Activated T-cell treated with anti-CD3 and anti-CD28 coated beads for 4 hours (primary cell): ENCODE data around the gene COX20.
"Not testable (repeated sequence)": the region's sequence is repeated elsewhere in the genome, so short reads cannot be mapped to it uniquely, and the experiment has no call there.

Experiments used
- DNase-seq: peaks from one replicate; pipeline ENCODE4 v3.0.0-alpha.2; 2020

The COX20 gene

DNA sequence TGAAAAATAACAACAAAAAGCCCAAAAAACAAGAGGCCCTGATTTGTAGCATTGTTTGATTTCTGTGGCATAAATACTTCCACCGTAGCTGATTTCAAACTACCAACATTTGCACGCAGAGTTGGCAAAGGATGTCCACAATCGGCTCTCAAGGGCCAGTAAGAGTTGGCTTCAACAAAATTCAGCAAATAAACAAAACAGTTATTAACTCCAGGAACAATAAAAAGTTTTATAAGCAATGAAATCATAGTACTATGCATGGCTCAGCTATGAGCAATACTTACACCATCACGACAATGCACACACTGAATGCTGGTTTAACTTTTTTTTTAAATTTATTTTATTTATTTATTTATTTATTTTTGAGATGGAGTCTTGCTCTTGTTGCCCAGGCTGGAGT lies 8.7 kb upstream of the COX20 start:
- no peak for DNase-seq

DNA sequence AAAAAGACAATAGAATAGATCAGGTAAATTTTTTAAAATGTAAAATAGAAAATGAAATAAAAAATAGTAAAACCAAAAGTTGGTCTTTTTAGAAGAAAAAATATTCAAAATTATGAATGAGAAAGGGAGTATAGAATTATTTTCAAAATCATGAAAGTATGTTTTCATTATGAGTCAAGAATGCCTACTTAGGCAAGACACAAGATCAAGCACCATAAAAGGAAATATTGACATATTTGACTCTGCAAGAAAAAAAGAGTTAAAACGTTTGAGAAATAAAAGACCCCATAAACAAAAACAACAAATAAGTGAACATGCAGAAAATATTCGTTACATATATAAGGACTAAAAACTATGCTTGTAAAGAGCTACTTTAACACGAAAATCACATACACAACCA lies 4.8 kb upstream of the COX20 start:
- no peak for DNase-seq

DNA sequence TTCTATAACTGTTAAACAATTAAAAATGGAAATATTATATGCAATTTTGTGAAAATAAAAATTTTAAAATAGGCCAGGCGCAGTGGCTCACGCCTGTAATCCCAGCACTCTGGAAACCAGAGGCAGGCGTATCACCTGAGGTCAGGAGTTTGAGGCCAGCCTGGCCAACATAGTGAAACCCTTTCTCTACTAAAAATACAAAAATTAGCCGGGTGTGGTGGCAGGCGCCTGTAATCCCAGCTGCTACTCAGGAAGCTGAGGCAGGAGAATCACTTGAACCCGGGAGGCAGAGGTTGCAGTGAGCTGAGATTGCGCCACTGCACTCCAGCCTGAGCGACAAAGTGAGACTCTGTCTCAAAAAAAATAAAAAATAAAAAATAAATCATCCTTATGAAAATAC lies 2.2 kb upstream of the COX20 start:
- DNase-seq, result not testable (repeated sequence)

DNA sequence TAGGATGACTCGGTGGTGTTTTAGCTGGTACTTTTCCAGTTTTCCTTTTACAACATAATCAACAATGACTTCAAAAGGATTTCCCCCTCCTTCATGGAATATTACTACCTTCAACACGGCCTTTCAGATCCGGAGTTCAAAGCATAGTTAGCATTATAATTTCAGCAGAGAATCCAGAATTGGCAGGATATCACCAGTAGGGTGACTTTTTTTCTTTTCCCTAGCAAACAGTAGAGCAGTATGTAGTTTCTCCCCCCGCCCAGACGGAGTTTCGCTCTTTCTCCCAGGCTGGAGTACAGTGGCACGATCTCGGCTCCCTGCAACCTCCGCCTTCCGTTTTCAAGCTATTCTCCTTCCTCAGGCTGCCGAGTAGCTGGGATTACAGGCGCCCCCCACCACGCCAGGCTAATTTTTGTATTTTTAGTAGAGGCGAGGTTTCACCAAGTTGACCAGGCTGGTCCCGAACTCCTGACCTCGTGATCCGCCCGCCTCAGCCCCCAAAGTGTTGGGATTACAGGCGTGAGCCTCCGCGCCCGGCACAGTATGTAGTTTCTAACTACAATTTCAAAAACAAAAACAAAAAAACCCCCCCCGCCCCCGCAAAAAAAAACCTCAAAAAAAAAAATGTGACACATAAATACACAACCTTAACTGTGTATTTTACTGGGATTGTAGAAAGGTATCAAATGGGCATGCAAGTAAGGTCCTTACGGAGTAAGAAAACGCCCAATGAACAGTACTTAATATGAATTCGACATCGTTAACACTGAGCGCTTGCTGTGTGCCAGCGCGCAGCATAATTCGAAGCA lies 1.5 kb upstream of the COX20 start:
- DNase-seq, result peak; percentile 17

DNA sequence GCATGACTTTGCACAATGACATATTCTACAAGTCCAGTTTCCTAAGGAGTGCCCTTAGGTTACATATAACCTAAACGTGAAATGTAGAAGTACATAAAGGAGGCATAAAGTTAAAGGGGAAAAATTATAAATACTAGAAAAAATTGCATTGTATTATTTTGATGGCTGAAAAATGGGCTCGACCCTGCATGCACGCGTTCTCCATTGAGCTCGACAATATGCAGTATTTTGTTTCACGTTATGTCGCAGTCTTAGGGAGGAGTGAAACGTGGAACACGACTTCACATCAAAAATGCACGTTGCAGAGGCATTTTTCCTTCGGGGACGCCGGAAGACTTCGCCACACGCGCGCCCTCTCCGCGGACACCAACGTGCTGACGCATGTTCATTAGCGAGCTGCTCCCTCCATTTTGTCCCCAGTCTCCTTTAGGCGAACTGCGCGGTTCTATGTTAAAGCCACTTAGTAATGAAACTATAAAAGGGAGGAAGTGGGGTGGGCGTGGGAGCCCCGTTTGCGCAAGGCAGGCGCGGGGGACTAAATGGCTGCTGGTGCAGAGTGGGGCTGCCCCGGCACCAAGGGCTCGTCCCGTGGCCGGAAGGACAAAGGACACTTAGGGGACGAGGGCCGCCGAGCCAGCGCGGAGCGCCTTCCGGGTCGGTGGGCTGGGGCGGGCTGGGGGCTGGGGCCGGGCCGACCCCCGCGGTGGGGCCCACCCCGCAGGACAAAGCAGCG lies 749 bp upstream of the COX20 start:
- peak; percentile 81 for DNase-seq

DNA sequence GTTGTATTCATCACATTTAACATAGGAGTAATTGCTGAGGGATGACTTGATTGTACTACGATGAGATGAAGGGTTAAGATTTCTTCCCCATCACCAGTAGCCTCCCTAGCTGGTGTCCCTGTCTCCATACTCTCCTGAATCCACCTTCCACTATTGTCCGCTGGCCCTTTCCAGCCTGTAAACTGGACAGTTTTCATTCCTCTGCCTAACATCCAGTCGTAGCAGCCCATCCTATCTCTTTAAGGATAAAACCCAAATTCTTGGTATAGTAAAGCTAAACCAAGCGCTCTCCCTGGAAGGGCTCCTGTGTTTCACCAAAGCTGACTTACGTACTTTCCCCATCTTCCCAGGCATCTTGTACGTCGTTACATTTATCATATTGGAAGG lies 670 bp downstream of the COX20 start:
- DNase-seq, result no peak

DNA sequence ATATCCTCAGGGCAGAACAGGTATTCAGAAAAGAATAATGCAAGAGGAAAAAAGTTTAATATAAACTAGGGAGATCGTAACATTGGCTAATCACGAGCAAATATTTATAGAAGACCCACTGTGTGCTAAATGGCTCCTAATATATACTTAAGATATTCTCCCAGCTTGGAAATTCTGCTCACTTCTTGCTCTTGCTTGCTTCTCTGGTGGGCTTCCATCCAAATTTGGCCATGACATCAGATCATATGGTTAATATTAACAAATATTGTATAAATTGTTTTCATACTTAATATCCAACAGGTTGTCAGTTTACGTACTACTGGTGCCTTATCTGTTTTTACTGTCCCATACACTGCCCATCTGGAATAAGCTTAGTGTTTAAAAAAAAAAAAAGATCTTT lies 1.1 kb downstream of the COX20 start:
- no peak for DNase-seq

DNA sequence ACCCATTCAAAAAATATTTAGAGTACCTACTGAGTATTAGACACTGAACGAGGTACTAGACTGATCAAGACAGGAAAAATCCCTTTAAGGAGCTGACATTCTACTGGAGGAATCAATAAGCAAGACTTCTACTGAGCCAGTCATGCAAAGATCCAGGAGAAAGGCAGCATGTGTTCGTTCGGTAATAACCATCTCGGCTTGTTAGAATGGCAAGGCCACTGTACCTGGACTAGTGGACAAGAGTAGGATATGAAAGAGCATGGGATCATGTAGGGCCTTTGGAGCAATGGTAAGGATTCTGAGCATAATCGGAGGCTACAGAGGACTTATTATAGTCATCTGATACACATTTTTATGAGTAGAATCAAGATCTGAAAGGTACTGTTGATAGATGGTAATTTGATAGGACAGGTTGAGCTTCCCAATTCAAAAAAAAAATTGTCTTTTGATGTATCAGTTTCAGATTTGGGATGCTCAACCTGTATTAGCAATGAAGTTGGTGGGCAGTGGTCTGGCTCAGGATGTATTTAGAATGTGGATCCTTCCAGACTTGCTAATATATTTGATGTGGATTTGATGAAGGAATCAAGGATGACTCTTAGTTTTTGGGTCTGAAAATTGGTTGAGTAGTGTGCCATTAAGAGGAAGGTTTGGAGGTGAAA lies 2.3 kb downstream of the COX20 start:
- no peak for DNase-seq

DNA sequence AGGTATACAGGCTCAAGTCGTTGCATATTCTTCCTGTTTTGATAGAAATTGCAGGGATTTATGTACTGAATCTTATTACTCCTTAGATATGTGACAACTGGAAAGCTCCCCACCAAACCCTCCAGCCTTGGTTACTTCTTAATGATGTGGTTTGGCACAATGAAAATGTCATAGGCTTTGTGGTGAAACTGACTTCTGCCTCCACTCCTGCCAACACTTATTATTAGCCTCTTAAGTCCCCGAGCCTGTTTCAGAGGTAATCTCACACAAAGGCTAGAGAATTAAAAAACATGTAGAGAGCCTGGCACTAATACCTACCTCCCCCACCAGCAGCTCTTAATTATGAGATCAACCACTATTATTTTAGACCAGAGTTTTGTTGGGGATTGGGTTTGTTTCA lies 4.2 kb downstream of the COX20 start:
- no peak for DNase-seq

DNA sequence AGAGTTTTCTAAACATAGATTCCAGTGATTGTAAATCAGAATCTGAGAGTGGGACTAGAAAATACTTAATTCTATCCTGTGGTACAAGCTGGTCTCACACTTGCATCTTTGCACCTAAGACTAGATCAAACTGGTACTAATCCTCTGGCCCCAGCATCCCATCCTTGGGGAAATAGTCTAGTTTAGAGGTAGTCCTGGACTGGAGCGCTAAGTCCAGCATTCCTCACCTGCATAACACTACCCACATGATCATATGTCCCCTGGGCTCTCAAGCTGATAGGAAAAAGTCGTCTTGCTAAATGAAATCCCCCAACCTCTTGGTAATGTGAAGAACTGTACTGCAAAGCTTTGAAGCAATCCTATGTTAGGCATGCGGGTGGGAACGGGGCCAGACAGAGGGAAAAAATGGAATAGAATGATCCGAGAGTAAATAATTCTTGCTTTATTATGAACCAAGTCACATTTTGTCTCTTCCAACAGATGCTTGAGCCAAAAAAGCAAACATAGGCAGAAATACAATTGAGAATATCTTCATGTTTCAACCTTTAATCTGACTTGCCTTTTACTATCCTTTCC lies 4.8 kb downstream of the COX20 start:
- DNase-seq, result no peak

DNA sequence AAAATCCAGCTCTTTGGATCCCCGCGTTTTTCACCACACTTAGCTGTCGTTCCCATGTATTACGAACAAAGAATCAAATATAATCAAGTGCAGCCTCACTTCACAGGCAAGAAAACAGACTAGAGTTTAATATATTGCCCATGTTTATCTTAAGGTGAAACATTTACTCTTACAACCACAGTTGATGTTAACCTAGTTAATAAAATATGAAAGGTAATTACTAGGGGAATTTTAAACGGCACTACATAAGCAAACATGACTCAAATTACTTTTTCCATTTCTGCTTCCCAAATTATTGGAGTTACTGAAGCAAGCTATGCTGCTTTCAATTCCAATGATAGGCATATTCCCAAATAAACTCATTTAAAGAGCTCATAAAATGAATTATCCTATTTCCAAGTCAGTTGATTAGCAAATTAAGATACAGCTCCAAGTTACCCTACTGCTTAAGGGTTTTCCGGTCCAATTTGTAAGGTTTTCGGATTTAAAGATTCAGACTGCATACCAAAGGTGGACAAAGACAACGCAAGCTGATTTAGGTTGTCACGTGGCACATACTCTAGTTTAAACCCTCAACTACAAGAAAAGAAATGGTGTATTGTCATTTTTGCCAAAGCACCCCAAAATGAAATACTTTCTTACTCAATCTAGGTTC lies 5.9 kb downstream of the COX20 start:
- no peak for DNase-seq

DNA sequence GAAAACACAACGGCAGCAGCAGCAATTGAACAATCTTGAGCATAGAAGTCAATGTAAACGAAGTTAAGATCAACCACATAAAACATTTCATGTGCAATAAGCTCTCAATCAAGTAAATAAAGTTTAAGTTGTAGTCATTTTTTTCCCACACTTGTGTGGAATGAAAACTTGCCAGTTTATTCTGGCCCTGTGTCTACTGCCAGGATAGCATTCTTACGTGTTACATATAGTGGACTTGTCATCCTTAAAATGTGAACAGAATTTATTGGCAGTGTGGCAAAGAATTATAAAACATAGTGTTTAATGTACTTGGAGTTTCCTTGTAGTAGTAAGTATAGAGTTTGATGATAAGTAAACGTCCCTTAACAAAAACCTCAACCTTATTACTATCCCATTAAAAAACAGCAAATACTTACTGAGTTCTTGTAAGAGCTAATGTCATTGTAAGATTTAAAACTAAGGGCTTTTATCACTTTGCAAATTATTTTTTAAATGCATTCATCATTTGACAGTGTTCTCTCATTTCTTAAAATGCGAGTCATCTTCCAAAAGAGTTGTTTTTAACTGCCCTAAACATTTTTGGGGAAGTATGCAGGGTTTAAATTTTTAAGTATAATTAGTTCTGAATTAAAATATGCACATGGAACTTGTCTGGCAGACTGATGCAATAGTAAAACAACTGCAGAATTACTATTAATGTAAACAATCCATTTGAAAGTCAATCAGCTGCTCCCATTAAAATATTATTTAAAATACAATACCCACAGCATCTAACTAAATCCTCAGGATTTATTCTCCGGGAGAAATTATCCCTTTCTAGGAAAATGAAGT lies 7.9 kb downstream of the COX20 start:
- DNase-seq, result no peak

DNA sequence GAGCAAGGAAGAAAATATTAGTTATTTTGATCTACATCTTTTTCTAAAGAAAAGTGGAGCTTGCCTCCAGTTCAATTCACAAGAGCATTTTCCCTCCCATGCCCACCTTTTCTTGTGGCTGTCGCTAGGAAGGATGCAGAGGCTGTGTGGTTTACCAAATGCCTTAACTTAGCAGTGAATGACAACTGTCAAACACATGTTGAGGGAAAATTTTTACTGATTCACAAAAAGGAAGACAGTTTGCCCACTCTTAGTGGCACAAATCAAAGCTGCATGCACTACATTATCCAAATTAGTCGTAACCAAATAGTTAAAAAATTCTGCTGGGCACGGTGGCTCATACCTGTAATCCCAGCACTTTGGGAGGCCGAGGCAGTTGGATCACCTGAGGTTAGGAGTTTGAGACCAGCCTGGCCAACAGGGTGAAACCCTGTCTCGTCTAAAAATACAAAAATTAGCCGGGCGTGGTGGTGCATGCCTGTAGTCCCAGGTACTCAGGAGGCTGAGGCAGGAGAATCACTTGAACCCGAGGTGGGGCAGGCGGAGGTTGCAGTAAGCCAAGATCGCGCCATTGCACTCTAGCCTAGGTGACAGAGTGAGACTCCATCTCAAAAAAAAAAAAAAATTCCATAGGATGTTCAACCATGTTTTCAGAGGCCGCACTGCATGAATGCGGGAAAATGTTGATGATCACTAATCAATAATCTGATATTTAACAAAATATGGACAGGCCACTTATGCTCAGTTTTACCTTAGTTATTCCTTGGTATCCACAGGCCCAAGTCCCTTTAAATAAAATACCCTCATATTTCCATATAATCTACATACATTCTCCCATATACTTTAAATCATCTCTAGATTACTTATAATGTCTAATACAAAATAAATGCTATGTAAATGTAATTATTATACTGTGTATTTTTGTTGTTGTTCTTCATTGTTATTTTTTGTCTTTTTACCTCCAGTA lies 9.0 kb downstream of the COX20 start:
- DNase-seq, result no peak

DNA sequence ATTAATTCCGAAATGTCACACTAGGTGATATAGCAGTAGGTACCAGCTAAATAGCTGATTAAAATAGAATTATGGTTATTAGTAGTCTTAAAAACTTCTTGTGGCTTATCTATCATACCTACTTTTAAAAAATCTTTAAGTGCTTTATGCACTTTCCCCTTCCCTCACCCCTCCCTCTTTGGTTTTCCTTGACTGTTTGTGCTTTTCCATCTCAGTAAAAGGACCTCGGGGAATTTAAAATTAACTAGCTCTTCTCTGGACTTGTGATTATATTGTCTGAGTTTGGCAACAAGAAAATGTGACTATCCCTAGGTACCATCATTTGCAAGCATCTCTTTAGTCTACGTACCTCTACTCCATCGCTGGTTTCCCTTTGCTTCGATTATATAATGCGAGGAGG lies 11.2 kb downstream of the COX20 start:
- no peak for DNase-seq

DNA sequence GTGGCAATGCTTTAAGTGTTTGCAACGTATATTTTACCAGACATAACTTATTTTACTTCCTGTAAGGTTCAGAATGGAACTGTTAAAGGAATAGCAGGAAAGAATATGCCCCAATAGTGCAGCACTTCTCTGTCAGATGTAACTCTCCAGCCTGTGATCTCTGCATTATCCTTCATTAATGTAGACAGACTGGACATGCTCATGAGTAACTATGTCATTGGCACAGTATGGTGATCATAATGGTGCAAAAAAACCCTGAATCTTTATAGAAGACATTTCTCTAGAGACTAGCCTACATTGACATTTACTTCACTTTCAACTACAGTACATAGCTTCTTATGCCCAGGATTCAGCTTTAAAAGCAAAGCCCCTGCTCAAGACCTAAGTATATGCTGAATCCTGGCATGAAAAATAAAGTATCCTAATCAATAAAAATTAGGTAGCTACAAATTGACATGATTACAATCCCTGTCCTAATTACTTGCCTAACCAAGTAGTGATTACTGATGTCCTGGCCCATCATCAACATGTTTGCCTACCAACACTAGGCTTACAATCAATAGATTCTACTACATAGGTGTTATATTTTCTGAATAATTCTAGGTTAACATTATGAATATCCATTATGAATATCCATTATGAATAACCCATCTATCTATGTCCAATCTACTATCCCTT lies 13.9 kb downstream of the COX20 start:
- DNase-seq, result no peak

DNA sequence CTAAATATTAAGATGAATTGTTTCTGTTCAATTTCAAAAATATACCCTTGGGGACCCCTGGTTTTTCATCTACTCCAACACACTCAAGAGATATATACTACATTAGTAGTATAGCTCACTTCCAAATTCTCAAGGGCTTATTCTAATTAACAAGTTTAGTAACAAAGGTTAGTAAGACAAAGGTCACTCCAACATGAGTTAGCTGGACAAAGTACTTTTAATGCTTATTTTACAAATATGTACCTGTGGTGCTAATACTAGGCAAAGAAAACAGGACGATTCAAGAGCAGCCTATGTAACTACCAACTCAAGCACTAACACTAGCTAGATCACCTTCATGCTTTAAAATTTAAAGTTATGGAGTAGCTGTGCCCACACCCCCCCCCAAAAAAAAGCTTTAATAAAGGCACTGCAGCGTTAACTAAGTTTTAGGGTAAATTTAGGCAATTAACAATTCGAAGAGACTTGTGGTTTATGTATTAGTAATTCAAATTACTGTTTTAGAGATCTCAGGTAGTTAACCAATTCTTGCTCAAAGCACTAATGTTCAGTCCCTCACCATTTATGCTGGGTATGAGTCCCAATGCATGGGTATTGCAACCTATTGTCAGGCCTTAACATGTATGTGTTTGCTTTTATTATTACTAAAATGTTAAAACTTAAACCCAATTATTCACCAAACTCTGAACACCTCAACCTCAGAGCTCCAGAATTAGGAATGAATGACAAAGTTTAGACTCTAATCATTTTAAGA lies 14.8 kb downstream of the COX20 start:
- no peak for DNase-seq

DNA sequence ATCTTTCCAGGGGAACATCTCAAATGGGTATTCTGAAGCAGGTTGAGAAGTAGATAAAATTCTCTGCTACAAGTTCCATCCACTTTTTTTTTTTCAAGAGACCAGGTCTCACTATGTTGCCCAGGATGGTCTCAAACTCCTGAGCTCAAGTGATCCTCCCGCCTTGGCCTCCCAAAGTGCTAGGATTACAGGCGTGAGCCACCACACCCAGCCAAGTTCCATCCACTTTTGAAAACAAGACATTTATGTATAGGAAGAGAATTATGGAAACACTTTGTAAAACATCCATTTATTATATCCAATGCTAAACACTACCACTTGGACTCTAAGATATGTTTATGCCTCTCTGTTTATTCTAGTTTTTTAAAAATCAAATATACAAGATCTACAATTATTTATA lies 15.4 kb downstream of the COX20 start:
- DNase-seq, result no peak

DNA sequence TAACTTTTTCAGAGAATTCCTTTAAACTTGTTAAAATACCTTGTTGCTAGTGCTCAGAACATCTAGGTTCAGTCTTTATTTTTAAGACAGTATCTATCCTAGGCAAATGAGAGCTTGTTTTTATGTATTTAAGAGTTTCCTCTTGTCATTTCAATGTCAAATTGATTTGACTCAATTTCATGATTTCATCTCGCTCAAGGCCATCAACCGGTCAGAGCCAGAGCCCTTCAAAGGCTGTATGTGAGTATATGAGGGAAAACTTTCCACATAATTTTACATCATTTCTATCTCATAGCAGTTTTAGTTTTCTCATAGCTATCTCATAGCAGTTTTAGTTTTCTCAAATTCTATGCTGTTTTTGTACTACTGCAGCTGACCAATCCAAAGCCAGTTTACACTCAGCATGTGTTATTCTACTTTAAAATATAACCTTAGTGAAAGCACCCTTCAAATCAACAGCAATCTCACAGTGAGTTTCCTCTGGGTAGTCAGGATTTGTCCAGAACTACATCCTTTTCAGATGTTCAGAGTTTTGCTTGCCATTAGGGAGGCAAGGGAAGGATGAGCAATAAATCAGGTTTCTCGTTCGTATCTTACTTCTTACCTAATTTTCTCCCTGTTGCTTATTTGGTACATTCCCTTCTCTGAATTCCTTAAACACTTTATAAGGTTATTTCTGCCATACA lies 16.2 kb downstream of the COX20 start:
- DNase-seq, result no peak

DNA sequence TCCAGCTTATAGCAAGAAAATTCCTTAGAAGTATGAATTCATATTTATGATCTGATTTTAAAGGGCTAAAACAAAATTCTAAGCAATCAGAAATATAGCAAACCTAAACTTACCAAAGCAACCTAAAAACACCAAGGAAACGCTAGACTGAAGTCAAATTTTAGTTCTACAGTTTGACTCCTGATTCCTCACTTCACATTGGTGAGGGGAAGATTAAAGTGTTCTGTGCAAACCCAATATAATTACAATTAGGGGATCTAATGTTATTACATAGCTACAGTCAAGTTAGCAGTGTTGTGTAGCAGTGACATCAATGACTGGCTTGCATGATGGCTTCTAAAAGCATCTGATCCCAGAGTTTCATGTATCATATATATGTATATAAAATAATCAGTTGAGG lies 17.2 kb downstream of the COX20 start:
- no peak for DNase-seq
